GM08714 (cell line): ENCODE data around the gene EGFR.

Experiments
- H3K4me3 ChIP-seq: fragments of 200-500 bp; sonication (Bioruptor generic); 2 replicates; pipeline ENCODE4 v1.5.1; 2014; ENCODE audit warnings: mild to moderate bottlenecking, low read length, inconsistent platforms
- ZNF274 ChIP-seq: IDR thresholded peaks from 2 replicates; pipeline ENCODE4 v1.6.1; 2012; ENCODE audit warnings: mild to moderate bottlenecking, low read depth, low read length

Gene EGFR

DNA sequence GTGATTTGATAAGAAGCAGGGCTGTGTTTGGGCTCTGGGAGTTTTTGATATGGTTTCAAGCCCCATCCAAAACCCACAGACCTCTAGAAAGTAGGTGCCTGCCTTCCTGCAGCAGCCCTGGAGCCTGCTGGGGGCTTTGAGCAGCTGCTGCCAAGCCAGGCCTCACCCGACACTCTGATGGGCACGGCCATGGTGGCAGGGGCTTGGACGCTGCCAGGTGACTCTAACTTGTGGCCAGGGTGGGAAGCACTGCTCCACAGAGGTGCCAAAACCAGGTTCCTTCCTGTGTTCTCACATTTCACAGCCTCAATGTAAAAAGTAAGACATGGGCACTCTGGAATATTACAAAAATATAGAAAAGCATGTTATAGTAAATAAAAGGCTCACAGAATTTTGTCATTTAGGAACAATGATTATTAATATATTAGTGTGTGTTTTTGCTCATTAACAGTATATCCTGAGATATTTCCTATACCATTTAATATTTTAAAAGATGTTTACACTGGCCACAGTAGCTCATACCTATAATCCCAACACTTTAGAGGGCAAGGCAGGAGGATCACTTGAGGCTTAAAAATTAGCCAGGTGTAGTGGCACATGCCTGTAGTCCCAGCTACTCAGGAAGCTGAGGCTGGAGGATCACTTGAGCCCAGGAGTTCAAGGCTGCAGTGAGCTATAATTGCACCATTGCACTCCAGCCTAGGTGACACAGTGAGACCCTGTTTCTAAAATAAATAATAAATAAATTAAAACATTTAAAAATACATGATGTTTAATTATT is 95.1 kb downstream of the EGFR start:
- no peak for TF ChIP-seq ZNF274
- H3K4me3 ChIP-seq: no peak overlapping the region

DNA sequence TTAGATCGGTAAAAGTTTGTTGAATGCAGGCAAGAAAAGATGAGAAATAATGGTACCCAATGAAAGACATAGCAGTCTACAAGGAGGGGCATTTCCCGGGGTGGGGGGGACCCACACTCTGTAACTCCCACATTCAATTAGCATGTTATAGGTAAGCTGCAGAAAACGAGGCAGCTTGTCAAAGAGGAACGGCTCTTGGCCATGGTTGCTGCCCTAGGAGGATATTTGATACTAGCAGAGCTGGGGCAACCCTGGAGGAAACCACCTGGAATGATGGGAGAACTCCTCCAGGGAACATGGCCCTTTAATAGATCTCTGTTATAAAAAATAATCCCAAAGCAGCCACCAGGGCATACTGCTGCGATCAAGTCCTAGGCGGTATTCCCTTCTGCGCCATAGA is 98.5 kb downstream of the EGFR start:
- H3K4me3 ChIP-seq: no peak overlapping the region
- no peak for TF ChIP-seq ZNF274

DNA sequence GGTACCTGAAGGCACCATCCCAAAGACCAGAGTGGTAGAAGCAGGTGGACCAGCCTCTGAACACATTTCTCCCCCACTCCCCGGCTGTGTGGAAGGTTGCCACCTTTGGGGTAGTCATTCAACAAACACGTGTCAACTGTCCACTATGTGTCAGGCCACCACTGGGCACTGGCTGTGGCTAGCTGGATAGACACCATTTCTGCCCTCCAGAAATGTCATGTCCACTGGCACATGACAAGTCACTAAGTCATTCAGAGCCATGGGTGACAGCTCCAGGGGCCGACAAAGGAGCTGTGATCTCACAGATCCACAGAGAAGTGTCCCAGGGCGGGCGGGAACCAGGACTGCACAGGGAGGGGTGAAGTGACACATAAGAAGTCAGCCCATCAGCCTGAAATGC is 99.6 kb downstream of the EGFR start:
- TF ChIP-seq ZNF274: no peak
- no peak overlapping the region for H3K4me3 ChIP-seq

DNA sequence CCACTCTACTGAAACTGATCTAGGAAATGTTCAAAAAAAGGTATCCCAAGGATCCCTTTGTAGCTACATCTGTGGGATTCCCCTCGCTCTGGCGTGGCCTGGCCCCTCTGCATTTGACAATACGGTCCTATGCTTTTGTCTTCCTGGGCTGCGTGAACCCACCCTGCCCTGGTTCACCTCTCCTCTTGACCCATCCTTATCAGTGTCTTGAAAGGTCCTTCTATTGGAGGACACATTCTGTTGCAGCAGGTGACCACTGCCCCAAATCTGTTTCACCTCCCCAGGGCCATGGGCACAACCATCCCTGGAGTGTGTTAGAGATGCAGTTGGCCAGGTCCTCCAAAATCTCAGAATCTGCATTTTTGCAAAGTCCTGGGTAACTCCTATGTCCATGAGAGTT is 100.8 kb downstream of the EGFR start:
- H3K4me3 ChIP-seq: no peak overlapping the region
- TF ChIP-seq ZNF274: no peak

DNA sequence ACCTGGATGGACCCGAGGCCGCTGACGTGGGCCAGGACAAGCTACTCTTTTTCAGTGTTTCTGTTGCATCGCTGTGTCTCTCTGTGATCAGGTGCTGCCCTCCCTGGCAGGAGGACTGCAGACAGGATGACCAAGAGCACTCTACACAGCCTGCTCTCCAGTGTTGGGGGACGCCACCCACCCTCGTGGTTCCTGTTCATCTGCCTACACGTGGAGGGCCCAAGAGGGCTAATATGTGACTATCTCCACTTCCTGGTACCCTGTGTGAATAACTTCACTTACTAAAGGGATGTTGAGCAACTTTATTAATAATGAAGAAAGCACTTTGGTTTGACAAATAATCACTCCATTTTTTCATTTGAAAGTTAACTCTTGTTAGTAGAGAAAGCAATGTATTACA is 101.3 kb downstream of the EGFR start:
- no peak overlapping the region for H3K4me3 ChIP-seq
- no peak for TF ChIP-seq ZNF274

DNA sequence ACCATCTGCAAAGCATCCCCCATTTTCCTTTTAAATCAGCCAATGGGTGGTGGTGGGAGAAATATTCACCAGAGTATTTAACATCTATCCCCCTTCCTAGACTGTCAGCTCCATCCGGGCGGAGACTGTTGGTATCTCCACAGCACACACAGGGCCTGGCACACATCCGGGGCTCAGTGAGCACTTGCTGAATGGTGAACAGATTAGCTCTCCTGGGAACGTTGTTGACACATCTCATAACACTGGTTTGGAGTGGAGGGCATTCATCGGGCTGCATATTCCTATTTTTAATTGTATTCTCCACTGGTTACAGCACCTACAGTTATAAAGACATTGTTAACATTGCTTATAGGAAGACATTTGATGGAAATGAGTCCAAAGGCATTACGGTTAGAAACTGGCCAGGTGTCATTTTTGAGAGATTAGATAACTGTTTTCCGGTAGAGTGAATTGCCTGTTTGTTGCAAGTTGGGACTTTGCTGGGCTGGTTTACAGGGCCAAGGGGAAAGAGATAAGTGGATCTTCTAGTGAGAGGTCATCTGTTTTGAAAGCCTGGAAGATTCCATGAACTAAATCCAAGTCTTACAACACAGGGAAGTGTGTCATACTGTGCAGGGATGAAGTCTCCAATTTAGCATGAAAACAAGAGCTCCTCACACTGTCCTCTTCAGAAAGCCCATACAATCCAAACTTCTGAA is 101.8 kb downstream of the EGFR start:
- H3K4me3 ChIP-seq: no peak overlapping the region
- TF ChIP-seq ZNF274: no peak

DNA sequence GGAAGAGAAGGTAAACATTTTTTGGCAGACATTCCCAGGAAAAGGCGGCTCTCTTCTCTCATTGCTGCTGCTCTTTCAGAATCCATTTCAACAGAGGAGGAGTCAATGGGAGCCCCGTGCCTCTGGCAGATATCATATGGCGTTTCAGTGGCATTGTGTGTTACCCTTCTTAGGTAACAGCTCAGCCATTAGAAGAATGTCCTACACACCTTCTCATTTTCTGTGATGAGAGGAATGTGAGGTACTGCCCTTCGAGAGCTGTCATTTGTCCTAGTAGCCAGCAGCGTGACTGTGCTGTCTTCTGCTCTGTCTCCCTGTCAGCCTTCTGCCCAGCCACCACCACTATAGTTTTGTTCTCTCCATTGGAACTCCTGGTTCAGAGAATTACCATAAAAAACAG is 102.4 kb downstream of the EGFR start:
- TF ChIP-seq ZNF274: no peak

DNA sequence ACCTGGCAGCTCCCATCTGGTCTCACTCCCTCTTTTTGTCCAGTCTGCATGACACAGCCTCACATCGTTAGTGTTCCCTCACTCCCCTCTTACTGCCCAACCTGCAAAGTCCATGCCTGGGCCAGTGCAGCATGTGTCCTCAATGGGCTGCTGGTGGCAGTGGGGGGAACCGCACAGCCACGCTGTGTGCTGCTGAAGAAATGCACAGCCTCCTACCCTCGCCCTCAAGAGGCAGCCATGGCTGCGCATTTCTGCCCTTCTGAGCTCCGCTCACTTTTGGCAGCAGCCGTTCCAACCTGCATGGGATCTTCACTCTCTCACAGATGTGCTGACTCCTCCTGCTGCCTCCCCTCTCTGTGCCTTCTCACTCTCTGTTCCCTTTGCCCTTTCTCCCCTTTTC is 103.4 kb downstream of the EGFR start:
- no peak for TF ChIP-seq ZNF274
- H3K4me3 ChIP-seq: no peak overlapping the region

More for the DNA sequence above, 102.4 kb downstream of the EGFR start:
- H3K4me3 ChIP-seq: no peak overlapping the region

DNA sequence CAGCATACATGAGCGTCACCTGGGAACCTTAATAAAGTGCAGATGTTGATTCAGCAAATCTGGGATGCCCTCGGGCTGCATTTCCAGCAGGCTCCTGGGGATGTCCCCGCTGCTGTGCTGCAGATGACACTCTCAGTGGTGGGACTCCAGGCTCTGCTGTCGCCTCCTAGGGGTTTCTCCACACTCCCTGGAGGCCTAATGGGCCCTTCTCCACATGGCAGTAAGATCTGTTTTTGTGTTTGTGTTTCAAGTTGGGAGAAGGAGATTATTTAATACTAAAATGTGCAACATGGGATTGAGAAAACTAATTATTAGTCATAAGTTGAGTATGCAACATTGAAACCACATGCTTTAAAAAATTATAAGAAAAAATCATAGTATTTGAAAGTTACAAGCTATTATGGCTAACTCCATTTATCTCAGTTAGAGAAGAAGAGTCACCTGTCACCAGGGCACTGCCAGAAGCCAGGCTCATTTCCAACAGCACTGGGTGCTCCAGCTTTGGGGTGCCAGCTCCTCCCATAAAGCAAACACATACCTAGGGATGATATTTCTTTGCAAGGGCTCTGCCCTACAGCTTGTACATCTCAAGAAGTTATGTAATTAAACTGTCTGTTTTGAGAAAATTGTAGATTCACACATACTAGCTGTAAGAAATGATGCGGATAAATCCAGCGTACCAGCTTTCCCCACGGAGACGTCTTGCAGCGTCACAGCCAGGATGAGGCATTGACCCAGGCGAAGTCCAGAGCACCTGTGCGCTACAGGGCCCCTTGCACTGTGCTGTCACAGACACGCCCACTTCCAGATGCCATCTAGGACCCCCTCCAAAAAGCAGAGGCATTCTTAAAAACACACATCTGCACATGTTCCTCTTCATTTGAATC is 106.4 kb downstream of the EGFR start:
- TF ChIP-seq ZNF274: no peak
- no peak overlapping the region for H3K4me3 ChIP-seq

DNA sequence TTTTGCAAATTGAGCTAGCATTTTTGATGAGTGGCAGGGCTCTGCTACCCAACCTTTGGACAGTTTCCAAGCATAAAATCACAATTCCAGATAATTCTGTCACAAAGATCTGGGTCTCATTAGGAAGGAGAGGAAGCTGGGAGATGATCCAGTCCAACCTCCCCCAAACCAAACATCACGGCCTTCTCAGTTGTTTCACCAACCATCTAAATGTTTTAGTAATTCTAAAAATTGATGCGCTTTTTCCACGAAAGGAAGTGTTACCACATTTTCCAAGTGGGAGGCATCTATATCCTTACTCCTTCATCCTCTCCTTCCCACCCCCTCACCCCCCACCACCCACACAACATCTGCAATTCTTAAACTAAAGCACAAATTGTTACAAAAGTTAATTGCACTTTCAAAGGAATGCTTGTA is 108.3 kb downstream of the EGFR start:
- no peak overlapping the region for H3K4me3 ChIP-seq
- TF ChIP-seq ZNF274: no peak

DNA sequence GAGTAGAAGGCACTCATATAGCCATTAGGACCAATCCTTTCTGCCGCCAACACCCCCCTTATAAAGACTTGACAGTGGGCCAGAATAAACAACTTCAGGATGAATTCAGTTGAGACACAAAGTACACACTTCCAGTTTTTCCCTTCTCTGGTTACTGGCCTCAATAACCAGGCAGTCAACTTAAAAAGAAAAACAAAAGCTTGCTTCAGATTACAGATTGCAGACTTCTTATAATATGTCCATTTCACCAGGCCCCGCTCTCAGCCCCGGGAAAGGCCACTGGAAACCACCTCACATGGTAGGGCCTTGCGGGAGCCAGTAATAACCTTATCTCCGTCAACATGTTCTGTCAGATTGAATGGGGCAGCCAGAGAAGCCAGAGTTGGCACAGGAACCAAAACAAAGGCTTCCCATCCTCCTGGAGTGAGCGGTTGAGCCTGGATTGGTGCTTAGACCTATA is 108.8 kb downstream of the EGFR start:
- no peak overlapping the region for H3K4me3 ChIP-seq
- no peak for TF ChIP-seq ZNF274

DNA sequence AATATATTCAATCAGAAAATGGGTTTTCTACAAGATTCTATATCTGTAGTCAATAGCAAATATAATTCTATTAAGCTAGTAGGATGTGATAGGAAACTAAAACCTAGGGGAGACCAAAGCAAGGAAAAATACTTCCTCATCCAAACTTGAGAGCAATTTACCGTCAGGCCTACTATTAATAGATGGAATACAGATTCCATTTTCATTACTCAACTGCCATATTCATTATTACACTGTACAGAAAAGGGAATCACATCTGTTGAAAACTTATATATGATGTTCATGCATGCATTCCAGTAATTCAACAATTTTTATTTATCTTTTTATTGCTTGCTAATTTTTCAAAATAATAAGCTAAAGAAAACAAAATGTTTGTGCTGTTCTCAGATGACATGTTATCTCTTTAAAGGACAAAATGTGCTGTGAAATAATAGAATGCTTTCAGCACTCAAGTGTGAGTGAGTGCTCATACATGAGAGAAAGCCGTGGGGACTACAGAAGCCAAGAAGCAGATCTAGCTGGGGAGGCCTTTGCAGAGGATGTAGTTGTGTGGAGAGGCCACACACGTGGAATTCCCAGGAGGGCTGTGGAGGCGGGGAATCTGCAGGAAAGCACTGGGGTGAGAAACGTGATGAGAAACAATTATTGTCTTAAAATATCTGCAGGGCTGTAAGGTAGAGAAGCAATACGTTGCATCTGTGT is 110.0 kb downstream of the EGFR start:
- TF ChIP-seq ZNF274: no peak
- H3K4me3 ChIP-seq: no peak overlapping the region

DNA sequence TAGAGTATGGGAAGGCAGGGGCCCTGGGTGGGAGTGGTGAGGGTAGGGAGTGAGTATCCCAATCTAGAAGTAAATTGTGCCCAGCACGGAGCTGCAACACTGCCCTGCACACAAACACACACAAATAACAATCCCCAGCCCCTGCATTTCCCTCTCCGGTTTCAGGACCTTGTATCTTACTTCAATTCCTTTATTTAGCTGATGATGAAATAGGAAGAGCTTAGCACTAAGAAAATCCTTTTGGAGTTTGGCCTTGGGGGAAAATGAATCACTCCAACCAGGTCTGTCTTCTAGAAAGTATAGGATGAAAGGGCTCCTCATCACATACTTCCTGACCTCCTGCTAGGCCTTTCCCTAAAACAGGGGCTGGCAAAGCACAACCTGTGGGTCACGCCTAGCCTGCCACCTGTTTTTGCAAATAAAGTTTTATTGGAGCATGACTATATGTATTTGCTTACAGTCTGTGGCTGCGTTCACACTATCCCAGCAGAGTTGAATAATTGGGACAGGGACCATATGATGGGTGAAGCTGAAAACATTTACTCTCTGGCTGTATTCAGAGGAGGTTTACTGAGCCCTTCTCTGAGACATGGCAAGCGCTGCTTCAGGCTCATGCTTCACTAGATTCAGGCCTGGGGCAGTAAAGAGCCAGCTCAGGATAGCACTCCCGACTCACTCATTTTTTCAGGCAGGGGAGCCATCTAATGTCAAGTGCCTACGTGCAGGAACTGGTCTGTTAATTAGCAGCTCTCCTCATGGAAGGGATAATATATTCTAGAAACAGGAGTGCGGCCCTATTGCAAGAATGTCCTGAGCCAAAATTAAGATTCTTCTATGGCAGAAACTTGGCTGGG is 111.0 kb downstream of the EGFR start:
- H3K4me3 ChIP-seq: no peak overlapping the region
- no peak for TF ChIP-seq ZNF274
